NCI-H69 (cell line): ENCODE measurements around the gene SLC2A4.

Experiments used
- DNase-seq: peaks from one replicate; lab custom pipeline; 2025; lab: John Stamatoyannopoulos, UW

Gene SLC2A4

DNA sequence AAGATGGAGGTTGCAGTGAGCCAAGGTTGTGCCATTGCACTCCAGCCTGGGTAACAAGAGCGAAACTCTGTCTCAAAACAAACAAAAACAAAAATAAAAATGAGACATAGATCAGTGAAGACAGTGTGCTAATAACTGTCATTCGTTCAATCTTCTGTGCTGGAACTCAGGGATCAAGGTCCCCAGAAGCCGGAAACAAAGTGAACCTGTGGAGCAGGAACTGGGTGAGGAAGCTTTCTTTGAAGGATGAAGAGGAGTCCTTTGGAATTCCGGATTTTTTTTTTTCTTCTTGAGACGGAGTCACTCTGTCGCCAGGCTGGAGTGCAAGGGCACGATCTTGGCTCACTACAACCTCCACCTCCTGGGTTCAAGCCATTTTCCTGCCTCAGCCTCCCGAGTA is 2.1 kb upstream of the SLC2A4 start:
- DNase-seq = no peak

DNA sequence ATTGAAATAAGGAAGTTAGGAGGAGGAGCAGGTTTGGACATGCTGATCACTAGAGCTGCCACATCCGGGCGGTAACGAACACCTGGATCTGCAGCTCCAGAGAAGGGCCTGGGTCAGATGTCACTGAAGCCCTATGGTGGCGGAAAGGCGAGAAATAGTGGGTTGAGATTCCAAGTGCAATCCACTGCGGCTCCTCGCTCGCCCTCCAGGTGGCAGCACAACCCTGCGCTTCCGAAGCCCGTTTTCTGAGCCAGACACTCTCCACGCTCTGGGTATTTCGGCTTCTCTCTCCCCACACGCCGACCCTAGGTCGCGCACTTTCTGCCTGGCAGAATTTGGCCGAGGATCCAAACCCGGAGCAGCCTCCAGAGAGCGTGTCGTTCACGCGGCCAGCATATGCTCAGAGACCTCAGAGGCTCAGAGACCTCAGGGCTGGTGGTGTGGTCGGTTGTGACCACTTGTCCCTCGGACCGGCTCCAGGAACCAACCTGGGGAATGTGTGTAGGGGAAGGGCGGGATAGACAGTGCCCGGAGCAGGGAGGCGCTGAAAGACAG is 922 bp upstream of the SLC2A4 start:
- peak; percentile 78 for DNase-seq

DNA sequence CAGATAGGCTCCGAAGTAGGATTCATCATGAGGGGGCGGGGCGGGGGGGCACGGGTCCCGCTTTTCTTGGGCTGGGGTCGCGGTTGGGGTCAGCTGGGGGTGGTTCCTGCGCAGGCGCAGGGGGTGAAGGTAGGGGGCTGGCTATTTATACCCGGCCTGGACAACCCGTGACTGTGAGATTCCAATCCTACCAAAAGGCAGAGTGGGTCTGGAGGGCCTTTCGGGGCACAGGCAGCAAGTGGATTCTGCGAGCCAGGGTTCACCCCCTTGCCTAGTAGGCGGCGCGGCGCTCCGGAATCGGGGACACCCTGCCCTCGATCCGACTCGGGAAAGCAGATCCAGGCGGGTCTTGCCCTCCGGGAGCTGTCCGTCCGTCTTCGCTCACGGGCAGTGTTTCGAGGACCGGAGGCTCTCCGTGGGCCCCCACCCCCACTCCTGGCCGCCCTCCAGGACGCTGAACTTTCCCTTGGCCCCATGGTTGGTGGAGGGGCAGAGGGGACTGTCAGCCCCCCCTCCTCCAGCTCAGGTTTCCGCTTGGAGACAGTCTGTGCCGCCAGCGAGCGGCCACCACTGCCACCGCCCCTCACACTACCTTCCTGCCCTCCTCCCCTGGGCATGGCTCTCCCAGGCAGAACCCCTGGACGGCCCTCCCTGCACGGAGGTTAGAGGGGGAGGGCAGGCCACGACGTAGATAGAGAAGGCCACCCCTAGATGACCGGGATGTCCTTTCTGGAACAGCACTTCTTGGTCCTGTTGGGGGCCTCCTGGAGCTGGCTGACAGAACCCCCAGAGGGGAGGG is 634 bp downstream of the SLC2A4 start:
- peak; percentile 30 for DNase-seq

DNA sequence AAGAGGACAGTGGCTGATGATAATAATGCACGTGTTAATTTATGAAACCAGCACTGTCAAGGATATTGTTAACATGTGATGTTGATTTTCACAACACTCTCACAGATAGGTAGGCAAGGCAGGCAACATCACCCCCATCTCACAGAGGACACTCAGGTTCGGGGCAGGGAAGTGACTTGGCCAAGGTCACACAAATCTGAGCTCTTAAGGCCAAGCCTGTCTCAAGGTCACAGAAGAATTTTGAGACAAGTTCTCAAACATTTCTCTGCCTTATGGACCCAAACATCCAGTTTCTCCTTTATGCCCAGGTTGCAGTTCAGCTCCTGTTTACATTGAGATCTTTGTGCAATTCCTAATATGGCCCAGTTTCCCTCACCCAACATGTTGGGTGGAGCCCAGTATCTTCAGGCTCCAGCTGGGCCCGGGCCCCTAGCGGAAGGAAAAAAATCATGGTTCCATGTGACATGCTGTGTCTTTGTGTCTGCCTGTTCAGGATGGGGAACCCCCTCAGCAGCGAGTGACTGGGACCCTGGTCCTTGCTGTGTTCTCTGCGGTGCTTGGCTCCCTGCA is 1.3 kb downstream of the SLC2A4 start:
- no peak for DNase-seq

DNA sequence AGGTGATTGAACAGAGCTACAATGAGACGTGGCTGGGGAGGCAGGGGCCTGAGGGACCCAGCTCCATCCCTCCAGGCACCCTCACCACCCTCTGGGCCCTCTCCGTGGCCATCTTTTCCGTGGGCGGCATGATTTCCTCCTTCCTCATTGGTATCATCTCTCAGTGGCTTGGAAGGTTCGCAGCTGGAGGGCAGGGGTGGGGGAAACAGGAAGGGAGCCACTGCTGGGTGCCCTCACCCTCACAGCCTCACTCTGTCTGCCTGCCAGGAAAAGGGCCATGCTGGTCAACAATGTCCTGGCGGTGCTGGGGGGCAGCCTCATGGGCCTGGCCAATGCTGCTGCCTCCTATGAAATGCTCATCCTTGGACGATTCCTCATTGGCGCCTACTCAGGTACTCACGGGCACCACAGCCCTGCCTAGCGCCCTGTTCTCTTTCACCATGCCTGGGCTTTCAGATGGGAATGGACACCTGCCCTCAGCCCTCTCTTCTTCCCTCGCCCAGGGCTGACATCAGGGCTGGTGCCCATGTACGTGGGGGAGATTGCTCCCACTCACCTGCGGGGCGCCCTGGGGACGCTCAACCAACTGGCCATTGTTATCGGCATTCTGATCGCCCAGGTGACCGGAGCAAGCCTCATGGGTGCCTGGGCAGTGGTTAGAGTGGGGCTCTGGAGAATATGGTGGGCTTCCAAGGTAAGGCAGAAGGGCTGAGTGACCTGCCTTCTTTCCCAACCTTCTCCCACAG is 2.1 kb downstream of the SLC2A4 start:
- no peak for DNase-seq

DNA sequence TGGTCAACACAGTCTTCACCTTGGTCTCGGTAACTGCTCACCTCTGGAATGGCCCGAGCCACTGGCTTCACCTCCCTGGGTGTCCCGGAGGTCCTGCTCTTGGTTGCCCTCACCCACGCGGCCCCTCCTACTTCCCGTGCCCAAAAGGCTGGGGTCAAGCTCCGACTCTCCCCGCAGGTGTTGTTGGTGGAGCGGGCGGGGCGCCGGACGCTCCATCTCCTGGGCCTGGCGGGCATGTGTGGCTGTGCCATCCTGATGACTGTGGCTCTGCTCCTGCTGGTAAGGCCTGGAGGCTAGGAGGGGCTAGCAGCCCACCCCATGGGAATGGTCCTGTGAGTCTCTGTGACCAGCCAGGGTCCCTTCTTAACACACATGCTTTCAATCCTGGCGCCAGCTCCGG is 3.4 kb downstream of the SLC2A4 start:
- DNase-seq = no peak

DNA sequence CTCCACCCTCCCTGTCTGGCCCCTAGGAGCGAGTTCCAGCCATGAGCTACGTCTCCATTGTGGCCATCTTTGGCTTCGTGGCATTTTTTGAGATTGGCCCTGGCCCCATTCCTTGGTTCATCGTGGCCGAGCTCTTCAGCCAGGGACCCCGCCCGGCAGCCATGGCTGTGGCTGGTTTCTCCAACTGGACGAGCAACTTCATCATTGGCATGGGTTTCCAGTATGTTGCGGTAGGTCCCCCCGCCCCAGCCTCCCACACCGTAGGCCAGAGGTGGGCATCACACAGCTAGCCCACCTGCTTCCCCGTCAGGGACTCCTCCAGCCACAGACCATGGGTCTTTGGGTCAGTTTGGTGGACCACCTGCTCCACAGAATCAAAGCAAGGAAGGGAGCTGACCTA is 4.2 kb downstream of the SLC2A4 start:
- DNase-seq = no peak

DNA sequence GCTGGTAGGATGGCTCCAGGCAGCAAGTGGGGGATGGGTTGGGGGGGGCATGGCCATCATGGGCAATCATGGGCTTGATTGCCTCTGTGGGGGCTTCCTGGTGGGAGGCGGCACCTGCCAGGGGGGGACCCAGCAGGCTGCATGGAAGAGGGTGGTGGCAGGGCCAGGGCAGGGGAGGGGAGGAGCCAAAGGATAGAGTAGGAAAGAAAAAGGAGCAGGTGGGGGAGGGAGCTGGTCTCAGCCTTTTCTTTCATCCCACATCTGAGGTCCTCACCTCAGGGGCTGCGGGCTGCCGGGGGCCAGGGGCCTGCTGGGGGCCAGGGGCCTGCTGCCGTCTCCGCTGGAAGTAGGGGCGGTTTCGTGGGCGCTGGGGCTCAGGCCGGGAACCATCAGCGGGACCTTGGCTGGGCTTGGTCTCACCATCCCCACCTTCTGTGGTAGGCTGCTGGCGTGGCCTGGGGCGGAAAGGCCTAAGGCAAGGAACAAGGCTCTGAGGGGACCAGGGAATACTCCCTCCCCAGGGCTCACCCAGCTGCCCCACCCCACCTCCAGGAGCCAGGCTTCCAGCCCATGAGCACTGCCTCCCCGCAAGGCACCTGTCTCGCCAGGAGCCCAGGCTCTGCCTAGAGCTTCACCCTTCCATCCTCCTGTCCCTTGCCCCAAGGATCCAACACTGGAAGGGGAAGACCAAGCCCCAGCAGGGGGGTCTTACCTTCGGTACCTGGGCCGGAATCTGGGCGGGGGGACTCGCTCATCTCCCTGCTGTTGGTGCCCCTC is 7.9 kb downstream of the SLC2A4 start:
- no peak for DNase-seq

DNA sequence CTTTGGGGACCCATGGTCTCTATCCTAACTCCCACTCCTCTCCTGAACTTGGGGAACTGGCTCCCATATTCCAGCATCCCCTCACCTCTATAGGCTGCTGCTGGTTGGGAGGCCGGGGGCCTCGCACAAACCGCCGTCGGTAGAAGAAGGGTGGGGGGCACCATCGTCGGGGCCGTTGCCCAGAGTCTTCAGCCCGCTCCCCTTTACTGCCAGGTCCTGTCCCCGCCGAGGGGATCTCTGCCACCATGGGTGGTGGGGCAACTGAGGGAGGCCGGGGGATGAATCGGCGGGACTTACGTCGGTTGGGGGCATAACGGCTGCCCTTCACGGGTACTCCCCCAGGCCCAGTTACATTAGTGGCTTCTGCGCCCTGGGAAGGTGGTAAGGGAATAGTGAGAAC is 8.6 kb downstream of the SLC2A4 start:
- no peak for DNase-seq

DNA sequence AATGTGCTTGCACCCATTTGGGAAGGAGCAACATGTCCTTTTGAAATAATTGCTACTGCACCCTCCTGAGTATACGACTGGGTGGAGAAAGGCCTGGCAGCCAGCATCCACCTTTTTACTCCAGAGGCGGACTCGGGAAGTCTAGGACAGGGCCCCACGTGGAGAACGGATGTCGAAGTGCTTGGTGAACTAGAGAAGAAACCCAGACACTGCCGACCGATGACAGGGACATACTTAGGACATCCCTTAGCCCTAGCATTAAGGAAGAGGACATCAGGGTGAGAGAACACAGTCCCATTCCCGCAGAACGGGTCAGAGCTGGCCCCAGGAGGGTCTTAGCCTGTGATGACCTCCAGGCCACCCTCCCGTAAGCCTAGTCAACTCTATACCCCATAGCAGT is 9.2 kb downstream of the SLC2A4 start:
- DNase-seq = no peak

DNA sequence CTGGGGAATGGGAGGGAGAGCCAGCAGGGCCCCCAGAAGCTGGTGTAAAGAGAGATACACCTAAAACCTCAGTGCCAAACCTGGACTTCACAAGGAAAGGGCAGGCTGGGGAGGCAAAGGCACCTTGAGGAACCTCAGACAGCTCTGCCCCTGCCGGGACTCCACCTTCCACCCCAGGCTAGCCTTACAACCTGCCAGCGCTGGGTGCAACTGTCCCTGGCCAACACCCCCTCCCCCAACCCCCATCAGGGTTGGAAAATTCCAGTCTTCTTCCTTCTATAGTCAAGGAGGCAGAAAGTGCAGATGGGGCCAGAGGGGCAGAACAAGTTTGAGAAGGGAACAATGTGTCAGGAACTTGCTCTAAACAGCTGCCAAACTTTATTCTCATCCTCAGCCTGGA is 10.7 kb downstream of the SLC2A4 start:
- no peak for DNase-seq

DNA sequence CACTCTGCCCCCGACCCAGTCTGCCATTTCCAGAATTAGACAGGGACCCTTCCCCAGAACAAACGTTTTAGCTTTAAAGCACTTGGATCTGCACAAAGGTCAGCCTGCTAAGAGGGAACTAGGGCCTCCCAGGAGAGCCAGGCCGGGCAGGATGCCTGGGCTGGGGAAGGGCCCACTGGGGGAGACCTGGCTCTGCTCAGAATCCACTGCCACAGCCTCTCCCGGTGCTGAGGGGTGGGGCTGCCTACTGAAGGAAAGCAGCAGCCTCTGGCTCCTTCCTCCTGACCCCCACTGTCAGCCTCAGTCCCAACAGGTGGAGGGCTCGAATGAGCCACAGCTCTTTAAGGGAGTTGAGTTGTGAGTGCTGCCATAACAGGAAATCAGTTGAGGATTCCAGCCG is 11.2 kb downstream of the SLC2A4 start:
- no peak for DNase-seq

DNA sequence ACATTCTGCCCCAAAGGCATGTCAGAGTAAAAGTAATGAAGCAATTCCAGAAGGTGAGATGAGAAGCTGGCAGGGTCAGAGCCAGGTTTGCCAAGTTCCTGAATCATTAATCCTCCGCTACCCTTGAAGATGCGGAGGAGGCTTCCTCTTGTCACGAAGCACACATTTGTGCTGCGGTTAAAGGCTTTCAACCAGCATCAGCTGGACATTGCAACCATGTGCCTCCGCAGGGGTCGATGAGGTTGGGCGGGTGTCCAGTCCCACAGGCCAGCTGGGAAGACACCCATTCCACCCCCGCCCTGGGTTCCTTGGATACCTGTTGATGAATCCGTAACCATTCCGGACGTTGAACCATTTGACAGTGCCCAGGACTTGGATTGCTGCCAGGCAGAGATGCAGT is 11.6 kb downstream of the SLC2A4 start:
- no peak for DNase-seq

DNA sequence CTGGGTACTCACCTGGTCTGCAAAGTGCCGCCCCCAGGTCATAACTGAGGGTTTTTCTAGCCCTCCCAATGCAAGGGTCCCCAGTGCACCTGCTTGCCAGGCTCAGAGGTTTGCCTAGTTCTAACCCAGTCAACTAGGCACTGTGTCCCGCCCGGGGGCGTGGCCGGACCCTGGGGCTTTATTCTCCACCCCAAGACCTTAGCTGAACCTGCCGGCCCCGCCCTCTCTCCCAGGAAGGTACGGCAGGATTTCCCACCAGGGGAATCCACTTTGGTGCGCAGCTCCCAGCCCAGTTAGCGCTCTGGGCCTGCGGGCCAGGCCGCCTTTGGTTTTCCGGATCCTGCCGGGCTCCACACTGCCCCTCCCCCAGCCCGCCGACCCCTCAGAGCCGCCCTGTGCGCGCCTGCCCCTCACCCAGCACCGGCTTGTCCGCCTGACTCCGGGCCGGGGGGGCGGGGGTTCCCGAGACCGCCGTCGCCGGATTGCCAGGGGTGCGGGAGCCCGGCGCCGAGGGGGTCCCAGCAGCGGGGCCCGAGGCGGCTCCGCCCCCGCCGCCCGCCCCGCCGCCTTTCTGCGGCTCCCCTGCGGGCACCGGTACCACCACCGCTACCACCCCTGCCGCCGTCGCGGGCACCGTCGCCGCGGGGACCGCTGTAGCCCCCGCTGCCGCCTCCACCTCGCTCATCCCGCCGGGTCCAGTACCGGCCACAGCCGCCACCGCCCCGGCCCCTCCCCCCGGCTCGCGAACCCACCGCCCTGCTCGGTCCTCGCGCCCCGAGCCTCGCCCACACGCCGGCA is 12.5 kb downstream of the SLC2A4 start:
- peak; percentile 50 for DNase-seq

DNA sequence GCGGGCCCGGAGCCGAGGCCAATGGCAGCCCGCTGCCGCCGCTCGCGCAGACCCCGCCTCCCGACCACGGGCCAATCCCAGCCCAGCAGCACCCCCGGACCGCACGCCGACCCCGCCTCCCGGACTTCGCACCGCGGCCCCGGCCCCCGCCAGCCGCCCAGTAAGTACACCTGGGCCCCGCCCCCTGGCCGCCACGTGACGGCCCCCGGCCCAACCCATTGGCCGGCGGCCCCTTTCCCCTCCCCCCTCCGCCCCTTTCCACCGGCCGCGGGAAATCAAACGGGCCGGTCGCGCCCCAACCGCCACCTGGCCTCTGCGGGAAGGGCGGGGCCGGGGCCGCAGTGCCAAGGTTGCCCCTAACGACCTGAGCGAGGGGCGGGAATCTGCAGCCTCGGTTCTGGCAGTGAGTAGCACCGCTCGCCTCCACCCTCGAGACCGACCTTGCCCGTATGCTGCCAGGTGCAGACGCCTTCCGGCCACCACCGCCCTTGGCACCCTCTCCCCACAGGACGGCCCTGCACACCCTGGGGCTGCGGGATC is 13.2 kb downstream of the SLC2A4 start, which contains the start of gene YBX2:
Gene YBX2 (minus strand): TSS at position 26 of the 540 bp plus-strand sequence. CDS start 139 bp downstream, outside the sequence.
- DNase-seq = peak; percentile 90

DNA sequence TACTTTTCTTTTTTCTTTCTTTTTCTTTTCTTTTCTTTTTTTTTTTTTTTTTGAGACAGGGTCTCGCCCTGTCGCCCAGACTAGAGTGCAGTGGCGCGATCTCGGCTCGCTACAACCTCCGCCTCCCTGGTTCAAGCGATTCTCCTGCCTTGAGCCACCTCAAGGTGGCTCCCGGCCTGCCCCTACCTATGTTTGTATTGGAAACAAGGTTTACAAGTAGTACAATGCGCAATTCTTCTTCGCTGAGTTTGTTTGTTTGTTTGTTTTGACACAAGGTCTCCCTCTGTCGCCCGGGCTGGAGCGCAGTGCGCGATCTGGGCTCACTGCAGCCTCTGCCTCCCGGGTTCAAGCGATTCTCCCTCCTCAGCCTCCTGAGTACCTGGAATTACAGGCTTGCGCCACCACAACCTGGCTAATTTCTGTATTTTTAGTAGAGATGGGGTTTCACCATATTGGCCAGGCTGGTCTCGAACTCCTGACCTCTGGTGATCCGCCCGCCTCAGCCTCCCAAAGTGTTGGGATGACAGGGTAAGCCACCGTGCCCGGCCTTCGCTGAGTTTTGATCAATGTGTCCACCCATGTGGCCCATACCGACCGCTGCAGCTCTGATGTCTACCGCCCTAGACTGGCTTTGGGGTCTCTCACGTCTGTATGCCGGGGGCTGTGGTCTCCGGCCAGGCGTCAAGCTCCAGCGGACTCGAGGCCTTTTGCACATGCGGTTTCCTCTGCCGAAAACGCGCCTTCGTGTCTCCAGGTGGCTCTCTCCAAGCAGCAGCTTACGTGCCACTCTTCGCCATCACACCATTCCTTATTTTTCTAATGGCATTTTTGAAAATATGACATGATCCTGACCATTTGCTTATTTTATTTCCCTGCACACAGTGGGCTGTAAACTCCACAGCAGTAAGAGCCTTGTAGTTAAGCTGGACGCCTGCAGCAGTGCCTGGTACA is 14.0 kb downstream of the SLC2A4 start:
- DNase-seq = no peak

DNA sequence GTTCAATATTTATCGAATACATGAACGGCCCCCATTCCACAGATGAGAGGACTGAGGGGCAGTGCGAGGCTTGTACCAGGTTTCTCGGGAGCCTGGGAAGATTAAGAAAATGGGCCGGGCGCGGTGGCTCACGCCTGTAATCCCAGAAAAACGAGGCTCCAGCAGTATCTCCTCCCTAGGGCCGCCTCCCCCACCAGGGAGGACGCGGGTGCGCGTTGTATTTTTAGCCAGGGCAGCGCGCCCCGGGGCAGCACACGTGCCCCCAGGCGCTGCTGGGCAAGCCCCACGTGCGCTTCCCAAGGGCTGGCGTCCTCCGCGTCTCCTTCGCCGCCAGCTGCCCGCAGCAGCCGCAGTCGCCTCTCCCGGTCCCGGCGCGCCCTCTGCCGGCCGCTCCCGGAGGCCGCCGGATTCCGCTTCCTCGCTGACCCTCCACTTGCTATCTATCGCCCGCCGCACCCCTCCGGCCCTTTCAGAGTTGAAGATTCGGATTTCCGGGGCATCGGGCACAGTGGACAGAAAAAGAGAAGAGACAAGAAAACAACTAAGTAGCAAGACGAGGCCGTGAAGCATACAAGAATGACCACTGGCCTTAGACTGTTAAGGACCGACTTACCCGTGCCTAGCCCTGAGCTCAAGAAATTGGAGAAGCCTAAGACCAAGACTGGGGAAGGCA is 14.8 kb downstream of the SLC2A4 start:
- DNase-seq = peak; percentile 81

DNA sequence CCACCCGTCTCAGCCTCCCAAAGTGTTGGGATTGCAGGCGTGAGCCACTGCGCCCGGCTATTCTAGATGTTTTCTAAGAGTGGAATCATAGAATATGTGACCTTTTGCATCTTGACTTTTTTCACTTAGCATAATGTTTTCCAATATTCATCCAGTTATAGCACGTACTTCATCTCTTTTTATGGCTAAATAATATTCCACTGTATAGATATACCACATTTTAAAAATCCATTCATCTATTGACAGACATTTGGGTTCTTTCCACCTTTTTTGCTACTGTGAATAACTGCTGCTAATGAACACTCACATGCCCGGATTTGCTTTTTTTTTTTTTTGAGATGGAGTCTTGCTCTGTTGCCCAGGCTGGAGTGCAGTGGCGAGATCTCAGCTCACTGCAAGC is 22.7 kb downstream of the SLC2A4 start:
- no peak for DNase-seq
